ENCODE results near the gene MICAL3. TPM values are rescaled to one million over a fixed set of nuclear protein-coding genes. Genes with fewer than 3 reads are reported as not detected.
"Not testable (repeated sequence)": the region's sequence is repeated elsewhere in the genome, so short reads cannot be mapped to it uniquely, and the experiment has no call there.

Gene MICAL3
- total RNA-seq, 1 donor from 2014 or later = 31.2 TPM

DNA sequence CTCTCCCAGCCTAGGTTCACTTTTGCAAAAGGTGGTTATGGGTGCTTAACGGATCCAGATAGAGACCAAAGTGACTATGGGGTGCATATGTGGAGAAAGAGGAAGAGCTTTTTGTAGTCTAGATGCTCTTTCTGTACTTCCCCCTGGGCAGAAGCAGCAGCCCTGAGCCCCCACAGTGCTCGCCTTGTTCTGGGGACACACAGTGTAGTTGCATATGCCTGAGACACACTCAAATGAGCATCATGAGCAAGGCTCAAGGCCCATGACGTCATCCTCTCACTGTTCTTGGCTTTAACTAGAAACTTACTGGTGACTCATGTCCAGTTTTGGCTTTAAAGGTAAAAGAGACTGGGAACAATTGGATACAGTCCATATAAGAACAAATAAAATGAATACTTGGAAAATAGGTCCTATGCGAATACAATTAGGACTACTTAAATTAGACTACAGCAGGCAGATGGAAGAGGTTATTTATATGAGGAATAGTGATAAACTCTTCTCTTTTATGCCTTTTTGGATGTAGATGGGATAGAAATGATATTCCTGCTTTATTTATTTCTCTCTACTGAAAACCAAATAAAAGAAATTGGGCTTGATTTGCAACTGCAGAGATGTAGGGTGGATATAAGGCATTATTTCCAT is 33.3 kb upstream of the MICAL3 start:
- peaks cover 10% of the 10 kb centered on the region for H3K4me1 ChIP-seq
- no peaks in the 10 kb centered on the region for H3K9me3 ChIP-seq
- no peak overlapping the region for H3K4me3 ChIP-seq
- H3K27me3 ChIP-seq = no peaks in the 10 kb centered on the region
- DNase-seq = peak; percentile 28
- intact Hi-C loops (cut with DNase I) = no loop called here
- no peaks in the 10 kb centered on the region for H3K36me3 ChIP-seq
- peak; percentile 40 for ATAC-seq
- no peak overlapping the region for H3K27ac ChIP-seq
- TF ChIP-seq CTCF (IDR thresholded peaks at IDR 0.05) = no peak

GRCh38 chr22:18056807-18057474 is 32.6 kb upstream of the MICAL3 start:
- peak overlapping the region; percentile 51 for H3K27ac ChIP-seq
- H3K4me3 ChIP-seq = no peak overlapping the region
- no peak for TF ChIP-seq CTCF (IDR thresholded peaks at IDR 0.05)
- DNase-seq (peak; percentile 37), ATAC-seq (no peak)
- H3K9me3 ChIP-seq = no peaks in the 10 kb centered on the region
- no peaks in the 10 kb centered on the region for H3K27me3 ChIP-seq
- intact Hi-C loops (cut with DNase I) = no loop called here
- no peaks in the 10 kb centered on the region for H3K36me3 ChIP-seq
- peaks cover 10% of the 10 kb centered on the region for H3K4me1 ChIP-seq

GRCh38 chr22:18056161-18056666 is 31.9 kb upstream of the MICAL3 start:
- intact Hi-C loops (cut with DNase I) = no loop called here
- DNase-seq (peak; percentile 61), ATAC-seq (no peak)
- no peak for TF ChIP-seq CTCF (IDR thresholded peaks at IDR 0.05)
- Histone ChIP-seq H3K9me3 (no peaks in the 10 kb centered on the region), H3K27me3 (no peaks in the 10 kb centered on the region), H3K4me1 (peaks cover 10% of the 10 kb centered on the region), H3K4me3 (no peak overlapping the region), H3K27ac (peak overlapping the region; percentile 51), H3K36me3 (no peaks in the 10 kb centered on the region)

- no peak for TF ChIP-seq CTCF (IDR thresholded peaks at IDR 0.05)
- H3K36me3 ChIP-seq = no peaks in the 10 kb centered on the region
- ATAC-seq (no peak), DNase-seq (no peak)
- no peaks in the 10 kb centered on the region for H3K27me3 ChIP-seq
- peak overlapping the region; percentile 51 for H3K27ac ChIP-seq
- H3K4me1 ChIP-seq = peaks cover 10% of the 10 kb centered on the region
- H3K9me3 ChIP-seq = no peaks in the 10 kb centered on the region
- H3K4me3 ChIP-seq = no peak overlapping the region
- intact Hi-C loops (cut with DNase I) = no loop called here
Measured at GRCh38 chr22:18055619-18056160, 31.3 kb upstream of the MICAL3 start.

- H3K4me1 ChIP-seq = peaks cover 10% of the 10 kb centered on the region
- H3K4me3 ChIP-seq; H3K27ac ChIP-seq; H3K9me3 ChIP-seq; ATAC-seq; H3K36me3 ChIP-seq; H3K27me3 ChIP-seq; intact Hi-C loops (cut with DNase I): not testable (repeated sequence)
- DNase-seq = peak; percentile 46
Measured at GRCh38 chr22:18053216-18053946, 29.0 kb upstream of the MICAL3 start.

DNA sequence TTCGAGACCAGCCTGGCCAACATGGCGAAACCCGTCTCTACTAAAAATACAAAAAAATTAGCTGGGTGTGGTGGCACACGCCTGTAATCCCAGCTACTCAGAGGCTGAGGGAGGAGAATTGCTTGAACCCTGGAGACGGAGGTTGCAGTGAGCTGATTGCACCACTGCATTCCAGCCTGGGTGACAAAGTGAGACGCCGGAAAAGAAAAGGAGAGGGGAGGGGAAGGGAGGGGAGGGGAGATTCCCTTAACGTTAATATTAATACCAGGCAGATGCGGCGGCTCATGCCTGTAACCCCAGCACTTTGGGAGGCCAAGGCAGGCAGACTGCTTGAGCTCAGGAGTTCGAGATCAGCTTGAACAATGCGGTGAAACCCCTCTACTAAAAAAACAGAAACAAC is 26.8 kb upstream of the MICAL3 start:
- H3K4me3 ChIP-seq; H3K27me3 ChIP-seq; ATAC-seq; intact Hi-C loops (cut with DNase I); H3K4me1 ChIP-seq; H3K36me3 ChIP-seq; H3K27ac ChIP-seq; H3K9me3 ChIP-seq: not testable (repeated sequence)
- peak; percentile 37 for DNase-seq

All from upper lobe of right lung (tissue), 1 donor.